GM08714 (cell line): ENCODE measurements around the gene CACHD1.

Experiments used
- H3K4me3 ChIP-seq: fragments of 200-500 bp; sonication (Bioruptor generic); 2 replicates; pipeline ENCODE4 v1.5.1; 2014; ENCODE audit warnings: mild to moderate bottlenecking, low read length, inconsistent platforms
- ZNF274 ChIP-seq: IDR thresholded peaks from 2 replicates; pipeline ENCODE4 v1.6.1; 2012; ENCODE audit warnings: mild to moderate bottlenecking, low read depth, low read length

The CACHD1 gene

GRCh38 chr1:64663668-64664067, 193.7 kb downstream of the CACHD1 start:
- no peak overlapping the region for H3K4me3 ChIP-seq

GRCh38 chr1:64664299-64664698, 194.4 kb downstream of the CACHD1 start:
- no peak overlapping the region for H3K4me3 ChIP-seq
- TF ChIP-seq ZNF274: no peak

More at GRCh38 chr1:64663668-64664067, 193.7 kb downstream of the CACHD1 start:
- TF ChIP-seq ZNF274: no peak

GRCh38 chr1:64669098-64669675, 199.3 kb downstream of the CACHD1 start:
- H3K4me3 ChIP-seq: no peak overlapping the region
- no peak for TF ChIP-seq ZNF274

GRCh38 chr1:64675718-64676345, 205.9 kb downstream of the CACHD1 start:
- no peak for TF ChIP-seq ZNF274
- no peak overlapping the region for H3K4me3 ChIP-seq

- no peak overlapping the region for H3K4me3 ChIP-seq
- no peak for TF ChIP-seq ZNF274
Observed at GRCh38 chr1:64676386-64676785, 206.5 kb downstream of the CACHD1 start.

GRCh38 chr1:64677532-64677931, 207.6 kb downstream of the CACHD1 start:
- TF ChIP-seq ZNF274: no peak
- H3K4me3 ChIP-seq: no peak overlapping the region

- no peak overlapping the region for H3K4me3 ChIP-seq
- TF ChIP-seq ZNF274: no peak
Observed at GRCh38 chr1:64678366-64678765, 208.4 kb downstream of the CACHD1 start.

GRCh38 chr1:64679177-64679576, 209.2 kb downstream of the CACHD1 start:
- no peak overlapping the region for H3K4me3 ChIP-seq
- TF ChIP-seq ZNF274: no peak

- H3K4me3 ChIP-seq: no peak overlapping the region
- no peak for TF ChIP-seq ZNF274
Observed at GRCh38 chr1:64680599-64680998, 210.7 kb downstream of the CACHD1 start.

GRCh38 chr1:64681043-64681442, 211.1 kb downstream of the CACHD1 start:
- H3K4me3 ChIP-seq: no peak overlapping the region

GRCh38 chr1:64683419-64683818, 213.5 kb downstream of the CACHD1 start:
- H3K4me3 ChIP-seq: no peak overlapping the region
- TF ChIP-seq ZNF274: no peak

More at GRCh38 chr1:64681043-64681442, 211.1 kb downstream of the CACHD1 start:
- TF ChIP-seq ZNF274: no peak

GRCh38 chr1:64685217-64685616, 215.3 kb downstream of the CACHD1 start:
- TF ChIP-seq ZNF274: no peak
- H3K4me3 ChIP-seq: no peak overlapping the region

- no peak for TF ChIP-seq ZNF274
- no peak overlapping the region for H3K4me3 ChIP-seq
Observed at GRCh38 chr1:64685765-64686341, 215.9 kb downstream of the CACHD1 start.

- TF ChIP-seq ZNF274: no peak
- H3K4me3 ChIP-seq: no peak overlapping the region
Observed at GRCh38 chr1:64686828-64687724, 217.1 kb downstream of the CACHD1 start.
